SK-N-SH treated with all-trans-retinoic acid at 6 μM for 48 hours (cell line): ENCODE data around the gene ELP4.

ENCODE experiments used
- ATAC-seq: fragments of 200-7000 bp; cut with Tn5 transposase; 3 replicates; pipeline ENCODE4 v1.9.1; 2020; ENCODE audit warnings: mild to moderate bottlenecking, moderate library complexity
- BACH2 ChIP-seq: fragments of 250-450 bp; sonication (Bioruptor Pico); IDR thresholded peaks from 2 replicates; pipeline ENCODE4 v1.9.0; 2021; ENCODE audit warnings: mild to moderate bottlenecking, borderline replicate concordance
- CREB5 ChIP-seq: fragments of 250-450 bp; sonication (Bioruptor Pico); IDR thresholded peaks from 2 replicates; pipeline ENCODE4 v1.5.1; 2020; ENCODE audit warnings: low read depth, mild to moderate bottlenecking, moderate library complexity
- CSDC2 ChIP-seq: fragments of 250-450 bp; sonication (Bioruptor Pico); IDR thresholded peaks from 2 replicates; pipeline ENCODE4 v1.5.0; 2020; ENCODE audit warnings: mild to moderate bottlenecking, moderate library complexity
- CSRNP3 ChIP-seq: fragments of 250-450 bp; sonication (Bioruptor Pico); IDR thresholded peaks from 2 replicates; pipeline ENCODE4 v1.5.1; 2021; ENCODE audit warnings: mild to moderate bottlenecking, moderate library complexity
- ESRRG ChIP-seq: fragments of 250-450 bp; sonication (Bioruptor Pico); IDR thresholded peaks from 2 replicates; pipeline ENCODE4 v1.6.1; 2021; ENCODE audit warnings: mild to moderate bottlenecking
- GLIS3 ChIP-seq: fragments of 250-450 bp; sonication (Bioruptor Pico); IDR thresholded peaks from 2 replicates; pipeline ENCODE4 v1.5.0; 2020; ENCODE audit warnings: mild to moderate bottlenecking, moderate library complexity
- ISL1 ChIP-seq: fragments of 250-450 bp; sonication (Bioruptor Pico); IDR thresholded peaks from 2 replicates; pipeline ENCODE4 v2.1.2; 2022; ENCODE audit warnings: mild to moderate bottlenecking, moderate library complexity
- OSR1 ChIP-seq: fragments of 250-450 bp; sonication (Bioruptor Pico); IDR thresholded peaks from 2 replicates; pipeline ENCODE4 v1.8.0; 2022; ENCODE audit warnings: moderate library complexity, mild to moderate bottlenecking, inconsistent platforms
- PATZ1 ChIP-seq: fragments of 250-450 bp; sonication (Bioruptor Pico); IDR thresholded peaks from 2 replicates; pipeline ENCODE4 v1.8.0; 2020; ENCODE audit warnings: mild to moderate bottlenecking, moderate library complexity, borderline replicate concordance
- POU6F1 ChIP-seq: fragments of 250-450 bp; sonication (Bioruptor Pico); IDR thresholded peaks from 2 replicates; pipeline ENCODE4 v1.8.0; 2021; ENCODE audit warnings: low read depth, mild to moderate bottlenecking, moderate library complexity, borderline replicate concordance
- PPARA ChIP-seq: fragments of 250-450 bp; sonication (Bioruptor Pico); IDR thresholded peaks from 2 replicates; pipeline ENCODE4 v1.5.0; 2020; ENCODE audit warnings: mild to moderate bottlenecking, borderline replicate concordance
- RARB ChIP-seq: fragments of 250-450 bp; sonication (Bioruptor Pico); IDR thresholded peaks from 2 replicates; pipeline ENCODE4 v1.8.0; 2021; ENCODE audit warnings: mild to moderate bottlenecking, moderate library complexity
- SNAI2 ChIP-seq: fragments of 250-450 bp; sonication (Bioruptor Pico); IDR thresholded peaks from 2 replicates; pipeline ENCODE4 v1.5.0; 2020; ENCODE audit warnings: mild to moderate bottlenecking, moderate library complexity
- TCF4 ChIP-seq: fragments of 250-450 bp; sonication (Bioruptor Pico); IDR thresholded peaks from 2 replicates; pipeline ENCODE4 v1.8.0; 2021; ENCODE audit warnings: mild to moderate bottlenecking, moderate library complexity, borderline replicate concordance
- TOX ChIP-seq: fragments of 250-450 bp; sonication (Bioruptor Pico); IDR thresholded peaks from 2 replicates; pipeline ENCODE4 v1.8.0; 2021; ENCODE audit warnings: mild to moderate bottlenecking, moderate library complexity, borderline replicate concordance
- TSHZ2 ChIP-seq: fragments of 250-450 bp; sonication (Bioruptor Pico); IDR thresholded peaks from 2 replicates; pipeline ENCODE4 v1.5.0; 2020; ENCODE audit warnings: mild to moderate bottlenecking, moderate library complexity
- ZC3H10 ChIP-seq: fragments of 250-450 bp; sonication (Bioruptor Pico); IDR thresholded peaks from 2 replicates; pipeline ENCODE4 v1.5.1; 2021; ENCODE audit warnings: mild to moderate bottlenecking, moderate library complexity
- ZFP3 ChIP-seq: fragments of 250-450 bp; sonication (Bioruptor Pico); IDR thresholded peaks from 2 replicates; pipeline ENCODE4 v1.5.0; 2020; ENCODE audit warnings: mild to moderate bottlenecking, moderate library complexity
- ZFP30 ChIP-seq: fragments of 450-650 bp; formaldehyde crosslinking; IDR thresholded peaks from 2 replicates; pipeline ENCODE4 v1.5.0; 2022; ENCODE audit warnings: mild to moderate bottlenecking, moderate library complexity
- ZNF565 ChIP-seq: fragments of 450-650 bp; formaldehyde crosslinking; conservative IDR thresholded peaks from 2 replicates; pipeline ENCODE4 v1.5.0; 2020; ENCODE audit warnings: low read depth, mild to moderate bottlenecking, moderate library complexity
- ZNF70 ChIP-seq: fragments of 450-650 bp; formaldehyde crosslinking; IDR thresholded peaks from 2 replicates; pipeline ENCODE4 v1.5.0; 2020; ENCODE audit warnings: mild to moderate bottlenecking, moderate library complexity
- ZNF8 ChIP-seq: fragments of 450-650 bp; formaldehyde crosslinking; IDR thresholded peaks from 2 replicates; pipeline ENCODE4 v1.5.0; 2020; ENCODE audit warnings: mild to moderate bottlenecking, moderate library complexity

ELP4 gene

GRCh38 chr11:31720671-31721365, 211.3 kb downstream of the ELP4 start (continued):
- no peak for TF ChIP-seq CREB5 (CRISPR knock-in tag)
- no peak for TF ChIP-seq SNAI2
- TF ChIP-seq ZNF565 (CRISPR knock-in tag), result no peak

- TF ChIP-seq TOX (CRISPR knock-in tag) (no peak), ESRRG (CRISPR knock-in tag) (no peak), ZNF8 (CRISPR knock-in tag) (no peak), ZC3H10 (no peak)
- ATAC-seq, result no peak
Measured at GRCh38 chr11:31722754-31723153, 213.2 kb downstream of the ELP4 start.

GRCh38 chr11:31725176-31725575, 215.6 kb downstream of the ELP4 start:
- no peak for ATAC-seq
- TF ChIP-seq POU6F1, result no peak
- TF ChIP-seq RARB, result no peak
- no peak for TF ChIP-seq ESRRG (CRISPR knock-in tag)
- TF ChIP-seq PPARA (CRISPR knock-in tag), result no peak
- TF ChIP-seq GLIS3 (CRISPR knock-in tag), result no peak
- TF ChIP-seq PATZ1 (CRISPR knock-in tag), result no peak
- TF ChIP-seq ZC3H10, result no peak
- no peak for TF ChIP-seq ZNF8 (CRISPR knock-in tag)
- no peak for TF ChIP-seq CSDC2 (CRISPR knock-in tag)
- no peak for TF ChIP-seq ZFP3 (CRISPR knock-in tag)
- TF ChIP-seq TCF4 (CRISPR knock-in tag), result no peak
- no peak for TF ChIP-seq TOX (CRISPR knock-in tag)
- TF ChIP-seq SNAI2, result no peak
- TF ChIP-seq ZNF565 (CRISPR knock-in tag), result no peak
- TF ChIP-seq TSHZ2 (CRISPR knock-in tag), result no peak

GRCh38 chr11:31728432-31728831, 218.9 kb downstream of the ELP4 start:
- no peak for TF ChIP-seq PATZ1 (CRISPR knock-in tag)
- no peak for TF ChIP-seq ZFP30
- TF ChIP-seq ZNF565 (CRISPR knock-in tag), result no peak
- no peak for TF ChIP-seq TCF4 (CRISPR knock-in tag)
- TF ChIP-seq BACH2 (CRISPR knock-in tag), result no peak
- no peak for TF ChIP-seq ISL1 (CRISPR knock-in tag)
- no peak for TF ChIP-seq CSRNP3 (CRISPR knock-in tag)
- no peak for TF ChIP-seq CREB5 (CRISPR knock-in tag)
- TF ChIP-seq ESRRG (CRISPR knock-in tag), result no peak
- TF ChIP-seq CSDC2 (CRISPR knock-in tag), result no peak
- no peak for TF ChIP-seq PPARA (CRISPR knock-in tag)
- TF ChIP-seq ZC3H10, result no peak
- TF ChIP-seq ZNF70 (CRISPR knock-in tag), result no peak
- TF ChIP-seq ZNF8 (CRISPR knock-in tag), result no peak
- TF ChIP-seq OSR1, result no peak
- TF ChIP-seq SNAI2, result no peak
- no peak for ATAC-seq
